ENCODE measurements around the gene CNTNAP2. TPM values are rescaled to one million over a fixed set of nuclear protein-coding genes. Genes with fewer than 3 reads are reported as not detected.

CNTNAP2 gene
- total and polyA plus RNA-seq, 2 of the 4 experiments (the other 2 are of a cell fraction) = not detected

GRCh38 chr7:148330124-148330818 is 2213.7 kb downstream of the CNTNAP2 start:
- WGBS, 2 experiments (ENCODE audit: extremely low coverage in 2 of 2, insufficient read length in 1 of 2) = 86 to 100% methylated on average over 8 to 14 of the region's 15 CpGs
- Histone ChIP-seq H3K9me1 (ENCODE audit: insufficient read depth, low read length) (no peaks in the 10 kb centered on the region), H3K27me3 (ENCODE audit: control insufficient read depth, insufficient read depth, low read length) (no peaks in the 10 kb centered on the region), H3K4me3 (ENCODE audit: insufficient read depth, low read depth, low read length) (no peak overlapping the region), H3K23ac (ENCODE audit: low read depth, low read length) (no peak overlapping the region), H3K9me3 (ENCODE audit: control insufficient read depth, insufficient read depth, low read length) (peaks cover 41% of the 10 kb centered on the region), H3K18ac (ENCODE audit: low read depth, low read length) (no peak overlapping the region), H2BK120ac (ENCODE audit: low read depth, low read length) (no peak overlapping the region), H2BK15ac (ENCODE audit: low read depth, low read length) (no peak overlapping the region), H2BK20ac (ENCODE audit: low read depth, low read length) (no peak overlapping the region), H3K36me3 (ENCODE audit: control insufficient read depth, insufficient read depth, low read length) (no peaks in the 10 kb centered on the region), H2AK5ac (ENCODE audit: low read depth, low read length) (no peak overlapping the region), H2AFZ (replicated peaks; ENCODE audit: low read length, poor library complexity) (no peak overlapping the region), H3K79me1 (ENCODE audit: low read depth in 1 of 2, low read length in 2 of 2) (no peaks in the 10 kb centered on the region), H3K14ac (replicated peaks; ENCODE audit: low read depth, low read length) (no peak overlapping the region), H3K27ac (ENCODE audit: insufficient read depth, low read length) (no peak overlapping the region), H3K9ac (ENCODE audit: low read depth, low read length) (no peak overlapping the region), H4K5ac (ENCODE audit: low read depth, low read length) (no peak overlapping the region), H4K8ac (ENCODE audit: low read depth in 2 of 2, low read length in 2 of 2) (no peak overlapping the region), H3K4me2 (ENCODE audit: low read depth, low read length) (no peak overlapping the region), H3K4me1 (ENCODE audit: control insufficient read depth, insufficient read depth, low read length) (no peaks in the 10 kb centered on the region), H2AK9ac (replicated peaks; ENCODE audit: low read depth, low read length, poor library complexity) (no peak overlapping the region), H4K91ac (ENCODE audit: insufficient read depth, low read depth, low read length) (no peak overlapping the region), H3K4ac (ENCODE audit: low read depth, low read length) (no peak overlapping the region), H2BK5ac (ENCODE audit: low read depth, low read length, poor library complexity, severe bottlenecking) (peak overlapping the region; percentile 68), H3K56ac (ENCODE audit: extremely low read depth, insufficient read depth, low read length) (no peak overlapping the region), H4K20me1 (ENCODE audit: insufficient read depth, low read length) (no peaks in the 10 kb centered on the region)
- no peak for DNase-seq
- in situ Hi-C loops (cut with MboI; ENCODE audit: low sequenced_read_pairs) (no loop called here), dilution Hi-C loops (cut with HindIII; ENCODE audit: low sequenced_read_pairs, unreplicated experiment) (no loop called here), intact Hi-C loops (cut with micrococcal nuclease) (no loop called here)
- TF ChIP-seq MXI1 (IDR thresholded peaks at IDR 0.05; ENCODE audit: borderline replicate concordance, low read depth, low read length) = no peak
- no peak for TF ChIP-seq FOS (IDR thresholded peaks at IDR 0.05; ENCODE audit: low read depth, low read length)
- TF ChIP-seq RFX5 (IDR thresholded peaks at IDR 0.05; ENCODE audit: low read depth, low read length) = no peak
- TF ChIP-seq CEBPB (IDR thresholded peaks at IDR 0.05; ENCODE audit: low read depth, low read length) = no peak
- TF ChIP-seq RCOR1 (IDR thresholded peaks at IDR 0.05; ENCODE audit: insufficient replicate concordance, low read length) = no peak
- ChIA-PET CTCF (no interaction called here), POLR2A (ENCODE audit: unreplicated experiment) (no interaction called here)
- BruUV-seq (replicated peaks) = no TSS peak
- no peak for ATAC-seq (ENCODE audit: low read depth)
